T-cell (primary cell): ENCODE measurements around the gene LIFR. TPM values are rescaled to one million over a fixed set of nuclear protein-coding genes. Genes with fewer than 3 reads are reported as not detected.

Source experiments
- ATAC-seq, 4 experiments: fragments of 200-7000 bp in 3 of 4; fragments of 150-1000 bp in 1 of 4; cut with Tn5 transposase; replicated peaks in 1 of 4; 1 replicate in 3 of 4; 2 replicates in 1 of 4; pipeline ENCODE4 v1.10.0; 2021; ENCODE audit warnings: moderate library complexity in 3 of 4, mild to moderate bottlenecking in 2 of 4, moderate number of reproducible peaks in 1 of 4
- CTCF ChIA-PET, 2 donors: fragments of 300-600 bp; sonication (Branson Sonifier 250); formaldehyde crosslinking; loops; one replicate each; lab custom pipeline; 2022; ENCODE audit warnings: antibody characterized with exemption in 2 of 2; lab: Charles Lee
- POLR2A ChIA-PET, 2 donors: fragments of 300-600 bp; sonication (Branson Sonifier 250); formaldehyde crosslinking; loops; one replicate each; lab custom pipeline; 2022; ENCODE audit warnings: antibody characterized with exemption in 2 of 2; lab: Charles Lee
- DNase-seq, 35 experiments: peaks; one replicate each; pipeline versions ENCODE4 v3.0.0 to v3.0.0-alpha.2; 2013 to 2023
- H3K27ac ChIP-seq: one replicate; pipeline ENCODE4 v1.5.1; 2013; ENCODE audit warnings: low read length
- H3K27me3 ChIP-seq, 2 experiments: replicated peaks in 1 of 2; 1 replicate in 1 of 2; 2 replicates in 1 of 2; pipeline versions ENCODE4 v1.6.1 to v1.7.0; 2013; ENCODE audit warnings: low read length in 1 of 2, mixed read lengths in 1 of 2; ENCODE audit not compliant: control insufficient read depth in 2 of 2, insufficient read depth in 2 of 2; ENCODE audit errors: extremely low read depth in 1 of 2
- H3K36me3 ChIP-seq, 2 donors: 1 replicate in 1 of 2; 2 replicates in 1 of 2; pipeline versions ENCODE4 v1.6.1 to v1.7.0; 2013; ENCODE audit warnings: low read length in 1 of 2; ENCODE audit not compliant: control insufficient read depth in 2 of 2, insufficient read depth in 1 of 2; ENCODE audit errors: extremely low read depth in 1 of 2
- H3K4me1 ChIP-seq, 2 experiments: 1 replicate in 1 of 2; 2 replicates in 1 of 2; pipeline versions ENCODE4 v1.6.1 to v1.7.0; 2013; ENCODE audit warnings: low read length in 2 of 2, mixed read lengths in 1 of 2; ENCODE audit not compliant: insufficient read depth in 2 of 2, control insufficient read depth in 1 of 2; ENCODE audit errors: extremely low read depth in 1 of 2
- H3K4me3 ChIP-seq, 2 donors: 1 replicate in 1 of 2; 2 replicates in 1 of 2; pipeline versions ENCODE4 v1.5.1 to v1.7.0; 2013; ENCODE audit warnings: mild to moderate bottlenecking in 2 of 2, low read length in 1 of 2, moderate library complexity in 1 of 2; ENCODE audit not compliant: control insufficient read depth in 1 of 2; ENCODE audit errors: extremely low read depth in 1 of 2
- H3K9me3 ChIP-seq: 2 replicates; pipeline ENCODE4 v1.7.0; 2013
- H3K27ac Mint-ChIP-seq, 2 donors: one replicate each; pipeline ENCODE4 v1.8.0; 2020 to 2021; ENCODE audit warnings: mild to moderate bottlenecking in 2 of 2, mixed read lengths in 2 of 2
- H3K27me3 Mint-ChIP-seq, 2 donors: one replicate each; pipeline ENCODE4 v1.8.0; 2021 to 2022; ENCODE audit warnings: mixed read lengths in 2 of 2
- H3K36me3 Mint-ChIP-seq: one replicate; pipeline ENCODE4 v1.8.0; 2021; ENCODE audit warnings: mixed read lengths
- H3K4me1 Mint-ChIP-seq, 3 donors: one replicate each; pipeline ENCODE4 v1.8.0; 2020 to 2022; ENCODE audit warnings: mixed read lengths in 3 of 3, mild to moderate bottlenecking in 1 of 3
- H3K4me3 Mint-ChIP-seq, 3 donors: one replicate each; pipeline ENCODE4 v1.8.0; 2020 to 2022; ENCODE audit warnings: mild to moderate bottlenecking in 3 of 3, mixed read lengths in 3 of 3, moderate library complexity in 3 of 3
- H3K9me3 Mint-ChIP-seq, 3 donors: one replicate each; pipeline ENCODE4 v1.8.0; 2020 to 2022; ENCODE audit warnings: mixed read lengths in 3 of 3
- WGBS: methylation state at CpG from one replicate; pipeline ENCODE4 v1.1.5; 2013; ENCODE audit warnings: missing lambda C conversion rate; ENCODE audit not compliant: insufficient coverage; 5-methylcytosine and 5-hydroxymethylcytosine counted together
- total RNA-seq, 35 experiments: library from RNA in 6 of 35; stranded (reverse) in 6 of 35; fragments of 120-200 nt in 1 of 35; gene quantifications; one replicate each; pipeline versions ENCODE4 v1.2.1 to v1.2.4 and lab custom pipeline; 2013 to 2026

Gene LIFR
- total RNA-seq, 5 donors from 2014 or later (not counting 1 experiment from before 2014, with no cell fraction given), result 0.12 to 1.2 (median 0.66) TPM; not detected in 1

DNA sequence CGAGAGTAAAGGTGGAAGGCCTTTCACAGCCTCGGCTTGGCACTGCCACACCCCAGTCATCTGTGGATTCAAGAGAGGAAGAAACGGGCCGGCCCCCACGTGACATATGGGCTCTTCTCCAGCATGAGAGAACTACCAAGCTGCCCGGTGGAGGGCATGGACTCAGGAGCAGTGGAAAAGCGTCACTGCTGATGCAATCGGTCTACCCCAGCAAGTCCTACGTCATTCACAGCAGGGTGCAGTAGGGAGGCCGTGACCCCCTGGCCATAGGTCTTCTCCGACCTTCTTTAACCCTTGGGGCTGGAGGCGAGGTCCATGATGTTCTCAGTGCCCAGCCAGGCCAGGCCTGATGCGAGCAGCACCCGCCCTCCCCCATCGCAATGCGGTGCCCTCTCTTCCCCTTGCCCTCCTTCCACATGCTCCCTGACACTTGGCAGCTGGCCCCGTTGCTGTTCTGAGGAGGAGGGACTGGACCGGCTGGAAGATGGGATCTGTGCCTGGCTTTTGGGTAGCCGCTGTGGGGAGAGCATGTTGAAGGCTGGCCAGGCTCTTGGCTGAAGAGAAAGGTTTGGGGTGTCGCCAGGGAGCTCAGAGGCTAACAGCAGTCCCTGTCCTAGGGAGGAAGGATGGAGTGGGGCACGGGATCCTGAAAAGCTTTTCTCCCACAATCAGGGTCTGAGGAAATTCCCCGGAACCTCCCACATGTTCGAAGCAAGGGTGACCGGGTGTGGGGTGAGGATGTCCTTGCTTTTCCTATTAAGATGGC, 89.8 kb downstream of the LIFR start:
- POLR2A ChIA-PET, result no interaction called here
- H3K36me3 Mint-ChIP-seq, result no peaks in the 10 kb centered on the region
- ATAC-seq (no peak), DNase-seq (no peak)
- H3K4me3 ChIP-seq, result no peak overlapping the region
- 69% methylated on average over 13 of the region's 24 CpGs for WGBS
- H3K27me3 ChIP-seq, result peaks cover 2 to 64% of the 10 kb centered on the region in 2 experiments
- no peak overlapping the region for H3K4me3 Mint-ChIP-seq
- H3K36me3 ChIP-seq, result no peaks in the 10 kb centered on the region
- H3K27ac Mint-ChIP-seq, result no peak overlapping the region
- H3K9me3 Mint-ChIP-seq, result no peaks in the 10 kb centered on the region
- H3K27ac ChIP-seq, result no peak overlapping the region
- CTCF ChIA-PET, result interaction anchor here in 1 of 2 donors (2.4 kb wide), 1 partner anchor 25 kb away, joined by 12 read pairs; no protein-coding TSS in a partner anchor
- no peaks in the 10 kb centered on the region for H3K9me3 ChIP-seq
- peaks cover 34 to 49% of the 10 kb centered on the region in 2 donors for H3K27me3 Mint-ChIP-seq
- H3K4me1 Mint-ChIP-seq, result peaks cover 0 to 6% (median 0%) of the 10 kb centered on the region in 3 donors
- no peaks in the 10 kb centered on the region for H3K4me1 ChIP-seq

DNA sequence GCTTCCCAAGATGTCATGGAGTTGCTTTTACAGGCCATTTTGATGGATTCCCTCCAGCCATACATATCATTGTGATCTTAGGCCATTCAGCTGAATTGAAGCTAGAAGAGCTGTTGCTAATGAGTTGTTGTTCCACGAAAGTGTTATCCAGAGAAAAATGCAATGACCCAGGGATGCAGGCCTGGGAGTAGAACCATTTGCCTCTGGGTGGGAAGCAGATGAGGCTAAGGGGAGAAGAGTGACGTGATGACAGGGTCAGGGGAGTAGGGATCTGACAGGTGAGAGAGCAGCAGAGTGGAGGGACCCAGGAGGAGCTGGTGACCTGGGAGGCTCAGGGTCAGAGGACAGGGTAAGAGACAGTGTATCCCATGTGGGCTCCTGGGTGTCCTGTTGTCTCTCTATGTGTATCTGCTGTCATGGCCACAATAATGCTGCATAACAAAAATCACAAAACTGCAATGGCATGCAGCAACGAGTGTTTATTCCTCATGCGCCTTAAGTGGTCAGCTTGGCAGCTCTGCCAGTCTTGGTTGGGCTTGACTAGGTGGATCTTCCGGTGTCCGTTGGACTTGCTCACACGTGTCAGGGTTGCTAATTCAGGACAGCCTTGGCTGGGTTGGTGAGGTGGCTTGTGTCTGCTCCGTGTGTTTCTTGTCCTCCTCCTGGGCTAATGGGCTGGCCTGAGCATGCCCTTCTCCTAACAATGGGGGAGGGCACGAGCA, 90.6 kb downstream of the LIFR start:
- Mint-ChIP-seq H3K27ac (no peak overlapping the region), H3K9me3 (no peaks in the 10 kb centered on the region), H3K27me3 (peaks cover 36 to 50% of the 10 kb centered on the region in 2 donors), H3K36me3 (no peaks in the 10 kb centered on the region), H3K4me1 (peaks cover 0 to 6% (median 0%) of the 10 kb centered on the region in 3 donors), H3K4me3 (no peak overlapping the region)
- Histone ChIP-seq H3K9me3 (no peaks in the 10 kb centered on the region), H3K4me3 (no peak overlapping the region), H3K4me1 (no peaks in the 10 kb centered on the region), H3K36me3 (no peaks in the 10 kb centered on the region), H3K27me3 (peaks cover 2 to 59% of the 10 kb centered on the region in 2 experiments), H3K27ac (no peak overlapping the region)
- POLR2A ChIA-PET, result no interaction called here
- CTCF ChIA-PET, result no interaction called here
- WGBS, result 81% methylated on average over 8 of the region's 9 CpGs
- ATAC-seq (no peak), DNase-seq (no peak)

DNA sequence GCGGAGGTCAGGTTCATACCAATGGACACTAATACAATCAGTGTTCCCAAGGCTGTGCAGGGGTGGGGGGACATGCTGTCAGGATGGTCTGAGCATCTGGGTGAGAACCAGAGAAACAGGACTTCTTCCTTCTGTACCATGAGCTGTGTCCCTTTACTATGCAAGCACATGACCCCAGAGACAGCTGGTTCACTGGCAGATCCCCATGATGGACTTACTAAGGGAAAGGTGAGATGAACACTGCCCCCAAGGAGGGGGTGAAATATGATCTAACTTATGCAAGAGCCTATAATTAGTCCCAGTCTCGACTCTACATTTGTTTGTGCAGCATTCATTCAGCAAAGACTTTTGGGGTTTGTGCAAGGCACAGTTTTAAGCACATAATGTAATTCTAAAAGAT, 91.4 kb downstream of the LIFR start:
- DNase-seq, result no peak
- no peak overlapping the region for H3K27ac ChIP-seq
- CTCF ChIA-PET, result interaction anchor here in 1 of 2 donors (1.4 kb wide), 1 partner anchor 23 kb away, joined by 4 read pairs; no protein-coding TSS in a partner anchor

DNA sequence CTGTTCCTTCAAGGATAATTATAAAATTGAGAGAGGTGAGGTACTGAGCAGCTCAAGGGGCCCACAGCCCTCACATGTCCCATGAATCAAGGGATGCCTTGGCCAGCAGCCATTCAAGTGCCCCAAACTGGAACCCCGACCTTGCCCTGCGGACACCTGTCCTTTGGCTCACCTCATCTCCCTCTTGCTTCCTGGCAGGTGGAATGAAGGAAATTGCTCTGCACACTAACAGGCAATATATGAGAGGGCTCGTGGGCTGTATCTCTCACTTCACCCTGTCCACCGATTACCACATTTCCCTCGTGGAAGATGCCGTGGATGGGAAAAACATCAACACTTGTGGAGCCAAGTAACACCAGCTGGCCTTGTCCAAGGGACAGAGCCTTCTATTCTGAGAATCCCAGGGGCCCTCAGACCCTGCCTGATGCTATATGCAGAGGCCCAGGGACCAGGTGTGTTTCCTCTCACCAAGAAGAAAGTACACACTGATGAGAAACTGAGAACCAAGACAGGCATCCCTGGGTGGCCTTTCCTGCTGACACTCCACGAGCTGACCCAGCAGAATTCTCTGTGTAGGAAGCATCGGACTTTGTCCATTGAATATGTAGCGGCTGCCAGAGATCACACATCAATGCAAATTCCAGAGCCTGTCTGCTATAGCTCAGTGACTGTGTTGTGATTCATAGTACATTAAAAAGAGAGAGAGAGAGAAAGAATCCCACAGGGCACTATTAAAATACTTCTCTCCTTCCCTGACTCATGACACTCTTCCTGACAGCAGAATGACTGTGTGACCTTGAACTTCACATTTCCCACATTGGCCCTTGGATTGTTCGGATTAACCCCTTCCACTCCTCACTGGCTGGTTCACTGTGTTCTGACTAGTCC, 92.6 kb downstream of the LIFR start:
- H3K27me3 ChIP-seq, result peaks cover 2 to 54% of the 10 kb centered on the region in 2 experiments
- H3K27ac ChIP-seq, result no peak overlapping the region
- H3K4me1 Mint-ChIP-seq, result peaks cover 0 to 6% (median 0%) of the 10 kb centered on the region in 3 donors
- H3K9me3 ChIP-seq, result no peaks in the 10 kb centered on the region
- H3K4me1 ChIP-seq, result no peaks in the 10 kb centered on the region
- no peak overlapping the region for H3K27ac Mint-ChIP-seq
- H3K9me3 Mint-ChIP-seq, result no peaks in the 10 kb centered on the region
- ChIA-PET POLR2A (no interaction called here), CTCF (interaction anchor here (0.8 to 1.4 kb wide), 4 partner anchors 10 to 23 kb away, joined by 4 to 5 read pairs (median 4); no protein-coding TSS in a partner anchor)
- H3K36me3 ChIP-seq, result no peaks in the 10 kb centered on the region
- ATAC-seq (no peak), DNase-seq (no peak)
- H3K27me3 Mint-ChIP-seq, result peaks cover 45 to 54% of the 10 kb centered on the region in 2 donors
- no peak overlapping the region for H3K4me3 ChIP-seq
- no peak overlapping the region for H3K4me3 Mint-ChIP-seq
- H3K36me3 Mint-ChIP-seq, result no peaks in the 10 kb centered on the region
- 76% methylated on average over 7 of the region's 10 CpGs for WGBS

More for the DNA sequence above, 91.4 kb downstream of the LIFR start:
- POLR2A ChIA-PET, result no interaction called here
- Mint-ChIP-seq H3K4me3 (no peak overlapping the region), H3K27me3 (peaks cover 44 to 55% of the 10 kb centered on the region in 2 donors), H3K27ac (no peak overlapping the region), H3K9me3 (no peaks in the 10 kb centered on the region), H3K4me1 (peaks cover 0 to 6% (median 0%) of the 10 kb centered on the region in 3 donors), H3K36me3 (no peaks in the 10 kb centered on the region)
- no CpG with 5 or more reads among the region's 2 CpGs for WGBS
- H3K36me3 ChIP-seq, result no peaks in the 10 kb centered on the region
- no peak overlapping the region for H3K4me3 ChIP-seq
- no peak for ATAC-seq
- H3K27me3 ChIP-seq, result peaks cover 2 to 63% of the 10 kb centered on the region in 2 experiments
- H3K4me1 ChIP-seq, result no peaks in the 10 kb centered on the region
- no peaks in the 10 kb centered on the region for H3K9me3 ChIP-seq

DNA sequence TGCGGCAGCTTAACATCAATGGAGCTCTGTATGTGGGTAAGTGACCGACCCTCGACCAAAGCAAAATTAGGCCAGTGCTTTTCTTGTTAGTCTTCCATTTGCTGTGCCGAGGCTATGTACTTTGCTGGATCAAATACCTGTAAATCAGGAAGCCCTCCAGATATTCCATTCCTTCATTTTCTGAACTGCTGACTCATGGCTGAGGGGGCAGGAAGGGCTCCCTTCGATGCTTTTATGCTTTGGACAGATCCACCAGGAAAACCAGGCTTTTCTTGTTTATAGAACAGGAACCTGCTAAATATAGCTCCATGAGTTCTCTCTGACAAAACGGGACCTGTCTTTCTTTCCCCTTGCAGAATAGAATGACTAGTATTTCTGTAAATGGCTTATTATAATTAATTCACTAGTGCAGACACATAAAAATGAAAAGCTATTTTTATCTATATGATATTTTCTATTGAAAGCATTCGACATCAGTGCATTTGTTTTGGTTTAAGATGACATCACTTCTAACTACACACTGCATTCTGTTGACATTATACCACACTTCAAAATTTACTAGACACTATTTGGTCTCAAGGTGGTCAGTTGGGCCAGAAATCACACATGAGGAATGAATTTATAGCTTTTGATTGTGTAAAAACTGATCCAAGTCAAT, 93.3 kb downstream of the LIFR start:
- H3K9me3 ChIP-seq, result no peaks in the 10 kb centered on the region
- DNase-seq (no peak), ATAC-seq (no peak)
- ChIA-PET POLR2A (no interaction called here), CTCF (interaction anchor here (0.8 to 1.1 kb wide), 3 partner anchors 10 to 22 kb away, joined by 4 to 5 read pairs (median 4); no protein-coding TSS in a partner anchor)
- Mint-ChIP-seq H3K4me3 (no peak overlapping the region), H3K27me3 (peaks cover 39 to 53% of the 10 kb centered on the region in 2 donors), H3K36me3 (no peaks in the 10 kb centered on the region), H3K9me3 (no peaks in the 10 kb centered on the region), H3K4me1 (peaks cover 0 to 6% (median 0%) of the 10 kb centered on the region in 3 donors), H3K27ac (no peak overlapping the region)
- peaks cover 3 to 54% of the 10 kb centered on the region in 2 experiments for H3K27me3 ChIP-seq
- 100% methylated on average over 2 of the region's 7 CpGs for WGBS
- H3K36me3 ChIP-seq, result no peaks in the 10 kb centered on the region
- no peak overlapping the region for H3K4me3 ChIP-seq
- no peak overlapping the region for H3K27ac ChIP-seq
- no peaks in the 10 kb centered on the region for H3K4me1 ChIP-seq
